B cell (primary cell): ENCODE results near the gene VILL. TPM values are rescaled to one million over a fixed set of nuclear protein-coding genes. Genes with fewer than 3 reads are reported as not detected.

Experiments used
- ATAC-seq: fragments of 200-7000 bp; cut with Tn5 transposase; one replicate; pipeline ENCODE4 v1.10.0; 2021; ENCODE audit warnings: low read depth, mild to moderate bottlenecking, moderate number of reproducible peaks, moderate library complexity
- CTCF ChIA-PET: fragments of 350-600 bp; sonication (Branson Sonifier 250); formaldehyde crosslinking; loops from one replicate; lab custom pipeline; 2021; ENCODE audit warnings: antibody characterized with exemption, inconsistent platforms; lab: Charles Lee
- POLR2A ChIA-PET: fragments of 350-600 bp; sonication (Branson Sonifier 250); formaldehyde crosslinking; loops from one replicate; lab custom pipeline; 2021; ENCODE audit warnings: antibody characterized with exemption; lab: Charles Lee
- DNase-seq: peaks from one replicate; pipeline ENCODE4 v3.0.0; 2013
- H2AFZ ChIP-seq: 2 replicates; pipeline ENCODE4 v1.6.1; 2012; ENCODE audit warnings: mild to moderate bottlenecking, low read depth, low read length; ENCODE audit not compliant: insufficient read depth, poor library complexity, severe bottlenecking
- H3K27ac ChIP-seq, 2 donors: 1 replicate in 1 of 2; 2 replicates in 1 of 2; pipeline ENCODE4 v1.5.1; 2012 to 2013; ENCODE audit warnings: low read length in 2 of 2, mild to moderate bottlenecking in 2 of 2, moderate library complexity in 1 of 2
- H3K27me3 ChIP-seq, 4 experiments: fragments of 200-600 bp in 1 of 4; sonication (generic) in 1 of 4; replicated peaks in 1 of 4; 1 replicate in 2 of 4; 2 replicates in 2 of 4; pipeline versions ENCODE4 v1.6.1 to v1.7.0; 2013 to 2016; ENCODE audit warnings: low read length in 3 of 4, mild to moderate bottlenecking in 2 of 4, mixed read lengths in 1 of 4, moderate library complexity in 1 of 4; ENCODE audit not compliant: insufficient read depth in 4 of 4, control insufficient read depth in 3 of 4; ENCODE audit errors: control extremely low read depth in 1 of 4
- H3K36me3 ChIP-seq, 2 experiments: replicated peaks in 1 of 2; 1 replicate in 1 of 2; 2 replicates in 1 of 2; pipeline versions ENCODE4 v1.6.1 to v1.7.1; 2013; ENCODE audit warnings: low read length in 1 of 2; ENCODE audit not compliant: insufficient read depth in 2 of 2, control insufficient read depth in 1 of 2; ENCODE audit errors: control extremely low read depth in 1 of 2, extremely low read depth in 1 of 2
- H3K4me1 ChIP-seq, 2 donors: fragments of 200-600 bp in 1 of 2; sonication (generic) in 1 of 2; 1 replicate in 1 of 2; 2 replicates in 1 of 2; pipeline versions ENCODE4 v1.5.1 to v1.6.1; 2013 to 2017; ENCODE audit warnings: low read length in 2 of 2; ENCODE audit not compliant: control insufficient read depth in 2 of 2, insufficient read depth in 2 of 2
- H3K4me2 ChIP-seq: replicated peaks from 2 replicates; pipeline ENCODE3; 2012; ENCODE audit warnings: mild to moderate bottlenecking, low read depth, low read length; ENCODE audit not compliant: poor library complexity, severe bottlenecking
- H3K4me3 ChIP-seq, 5 experiments: fragments of 200-600 bp in 1 of 5; sonication (generic) in 1 of 5; 1 replicate in 3 of 5; 2 replicates in 2 of 5; pipeline versions ENCODE4 v1.5.1 to v1.7.0; 2011 to 2016; ENCODE audit warnings: low read length in 4 of 5, mild to moderate bottlenecking in 4 of 5, low read depth in 2 of 5, control low read depth in 1 of 5, moderate library complexity in 1 of 5; ENCODE audit not compliant: insufficient read depth in 1 of 5; ENCODE audit errors: control extremely low read depth in 1 of 5, extremely low read depth in 1 of 5
- H3K79me2 ChIP-seq: fragments of 200-600 bp; sonication (generic); one replicate; pipeline ENCODE4 v1.6.0; 2016; ENCODE audit warnings: low read length; ENCODE audit not compliant: control insufficient read depth, insufficient read depth
- H3K9ac ChIP-seq: fragments of 200-600 bp; sonication (generic); 2 replicates; pipeline ENCODE4 v1.6.1; 2017; ENCODE audit warnings: mild to moderate bottlenecking, low read length, moderate library complexity
- H3K9me3 ChIP-seq, 3 donors: one replicate each; pipeline versions ENCODE4 v1.6.1 to v1.7.1; 2013; ENCODE audit warnings: low read length in 2 of 3; ENCODE audit not compliant: control insufficient read depth in 2 of 3, insufficient read depth in 1 of 3; ENCODE audit errors: control extremely low read depth in 1 of 3
- H4K20me1 ChIP-seq: 2 replicates; pipeline ENCODE4 v1.6.0; 2012; ENCODE audit warnings: mild to moderate bottlenecking, low read length; ENCODE audit not compliant: insufficient read depth, control insufficient read depth, poor library complexity, severe bottlenecking
- H3K27ac Mint-ChIP-seq: one replicate; pipeline ENCODE4 v1.8.0; 2021; ENCODE audit warnings: mixed read lengths
- H3K27me3 Mint-ChIP-seq: one replicate; pipeline ENCODE4 v1.8.0; 2021; ENCODE audit warnings: mixed read lengths
- H3K4me1 Mint-ChIP-seq: one replicate; pipeline ENCODE4 v1.8.0; 2021; ENCODE audit warnings: mixed read lengths
- H3K4me3 Mint-ChIP-seq: one replicate; pipeline ENCODE4 v1.8.0; 2021; ENCODE audit warnings: mixed read lengths
- H3K9me3 Mint-ChIP-seq: one replicate; pipeline ENCODE4 v1.8.0; 2022; ENCODE audit warnings: mixed read lengths; ENCODE audit not compliant: insufficient read depth
- CTCF ChIP-seq: fragments of 200-600 bp; IDR thresholded peaks from one replicate; pipeline ENCODE4 v1.8.0; 2022; ENCODE audit warnings: antibody characterized with exemption, mild to moderate bottlenecking
- EZH2 ChIP-seq: IDR thresholded peaks from 2 replicates; pipeline ENCODE4 v1.6.1; 2012; ENCODE audit warnings: borderline replicate concordance, low read depth, mild to moderate bottlenecking, moderate library complexity, low read length; ENCODE audit not compliant: insufficient read depth, poor library complexity, severe bottlenecking
- WGBS: methylation state at CpG from one replicate; pipeline ENCODE4 v1.1.5; 2013; ENCODE audit warnings: missing lambda C conversion rate; ENCODE audit not compliant: insufficient coverage; 5-methylcytosine and 5-hydroxymethylcytosine counted together
- intact Hi-C: fragments of 100-400 bp; cut with micrococcal nuclease; formaldehyde crosslinking; loops from one replicate; pipeline ENCODE4 v1.10.0; 2022
- polyA plus RNA-seq: library from polyadenylated mRNA; depleted of rRNA; stranded (reverse); fragments of >200 nt; gene quantifications from 2 replicates; pipeline ENCODE4 v1.2.3, GENCODE V29; 2012
- total RNA-seq, 2 donors: library from RNA; stranded (reverse); fragments of 120-200 nt in 1 of 2; gene quantifications; 1 replicate in 1 of 2; 2 replicates in 1 of 2; pipeline versions ENCODE4 v1.2.3 to v1.2.4, GENCODE V29; 2013 to 2022

The VILL gene
- total and polyA plus RNA-seq, 2 donors (not counting 1 experiment from before 2014, with no cell fraction given) = 35.2 to 46.4 TPM

GRCh38 chr3:37991109-37991508 is 523 bp downstream of the VILL start:
- TF ChIP-seq CTCF = no peak
- TF ChIP-seq EZH2 = no peak
- no peak for DNase-seq
- no peak for ATAC-seq
- no peaks in the 10 kb centered on the region for H4K20me1 ChIP-seq
- H3K79me2 ChIP-seq = peaks cover 5% of the 10 kb centered on the region
- peaks cover 26% of the 10 kb centered on the region for H3K4me1 Mint-ChIP-seq
- no peaks in the 10 kb centered on the region for H3K27me3 Mint-ChIP-seq
- intact Hi-C loops = no loop called here
- no peaks in the 10 kb centered on the region for H3K9me3 Mint-ChIP-seq
- H3K4me3 Mint-ChIP-seq = no peak overlapping the region
- WGBS = 74% methylated on average over 5 of the region's 6 CpGs
- ChIA-PET POLR2A (no interaction called here), CTCF (no interaction called here)
- no peak overlapping the region for H3K4me2 ChIP-seq
- H3K4me1 ChIP-seq = peaks cover 16 to 20% of the 10 kb centered on the region in 2 donors
- H3K4me3 ChIP-seq = no peak overlapping the region
- H3K27ac ChIP-seq = no peak overlapping the region
- no peaks in the 10 kb centered on the region for H3K9me3 ChIP-seq
- no peaks in the 10 kb centered on the region for H3K27me3 ChIP-seq
- H3K9ac ChIP-seq = no peak overlapping the region
- H3K27ac Mint-ChIP-seq = no peak overlapping the region
- peaks cover 0 to under 1% of the 10 kb centered on the region in 2 experiments for H3K36me3 ChIP-seq
- no peak overlapping the region for H2AFZ ChIP-seq

DNA sequence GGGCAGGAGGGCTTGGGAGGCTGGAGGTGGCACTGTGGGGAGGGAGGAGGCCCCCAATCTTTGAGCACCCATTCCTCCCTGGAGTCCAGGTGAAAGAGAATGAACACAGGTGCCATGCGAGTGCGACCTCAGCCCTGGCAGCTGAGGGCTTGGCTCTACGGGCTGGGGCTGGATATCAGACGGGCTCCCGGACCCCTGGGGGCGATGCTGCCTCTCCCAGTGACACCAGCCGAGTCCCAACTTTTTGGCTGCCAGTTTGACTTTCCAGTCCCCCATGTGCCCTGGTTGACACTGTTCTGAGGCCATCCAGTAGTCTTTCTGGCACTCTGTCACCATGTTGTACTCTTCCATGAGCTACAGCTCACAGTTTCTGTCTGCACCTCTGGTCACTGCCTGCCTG is 1.2 kb downstream of the VILL start:
- DNase-seq (peak; percentile 5), ATAC-seq (no peak)
- no peak overlapping the region for H3K4me2 ChIP-seq
- POLR2A ChIA-PET = no interaction called here
- Mint-ChIP-seq H3K4me3 (peak overlapping the region; percentile 32), H3K27ac (peak overlapping the region; percentile 26), H3K4me1 (peaks cover 32% of the 10 kb centered on the region), H3K9me3 (no peaks in the 10 kb centered on the region), H3K27me3 (no peaks in the 10 kb centered on the region)
- H3K4me3 ChIP-seq = no peak overlapping the region
- H3K27me3 ChIP-seq = no peaks in the 10 kb centered on the region
- no peak overlapping the region for H3K27ac ChIP-seq
- H4K20me1 ChIP-seq = no peaks in the 10 kb centered on the region
- 100% methylated on average over 7 of the region's 7 CpGs for WGBS
- H3K79me2 ChIP-seq = peaks cover 6% of the 10 kb centered on the region
- H3K9me3 ChIP-seq = peaks cover 0 to under 1% (median 0%) of the 10 kb centered on the region in 3 donors
- peaks cover 17 to 23% of the 10 kb centered on the region in 2 donors for H3K4me1 ChIP-seq
- H3K36me3 ChIP-seq = peaks cover 0 to 6% of the 10 kb centered on the region in 2 experiments
- TF ChIP-seq EZH2 (no peak), CTCF (no peak)
- H3K9ac ChIP-seq = no peak overlapping the region
- peak overlapping the region; percentile 21 for H2AFZ ChIP-seq
- intact Hi-C loops = loop anchor here (2.0 kb wide), 1 partner anchor 505 kb away; the partner anchor contains the start of gene EXOG
- CTCF ChIA-PET = no interaction called here
